Upper lobe of right lung (tissue), 1 donor: ENCODE results near the gene CDK14. TPM values are rescaled to one million over a fixed set of nuclear protein-coding genes. Genes with fewer than 3 reads are reported as not detected.
A peak's percentile ranks its signal among the peaks of the same experiment; 100 is the strongest.
"Not testable (repeated sequence)": the region's sequence is repeated elsewhere in the genome, so short reads cannot be mapped to it uniquely, and the experiment has no call there.

Experiments
- ATAC-seq: fragments of 200-7000 bp; cut with Tn5 transposase; one replicate; pipeline ENCODE4 v1.9.1; 2020; ENCODE audit warnings: mild to moderate bottlenecking, moderate library complexity
- DNase-seq: peaks from one replicate; pipeline ENCODE4 v3.0.0-alpha.2; 2020
- H3K27ac ChIP-seq: fragments of 200-600 bp; one replicate; pipeline ENCODE4 v1.8.0; 2022
- H3K27me3 ChIP-seq: fragments of 200-600 bp; one replicate; pipeline ENCODE4 v1.8.0; 2022; ENCODE audit warnings: mild to moderate bottlenecking
- H3K36me3 ChIP-seq: fragments of 200-600 bp; one replicate; pipeline ENCODE4 v1.8.0; 2022
- H3K4me1 ChIP-seq: fragments of 200-600 bp; one replicate; pipeline ENCODE4 v1.8.0; 2022
- H3K4me3 ChIP-seq: fragments of 200-600 bp; one replicate; pipeline ENCODE4 v1.8.0; 2022; ENCODE audit warnings: mild to moderate bottlenecking
- H3K9me3 ChIP-seq: fragments of 200-600 bp; one replicate; pipeline ENCODE4 v1.8.0; 2022
- intact Hi-C: fragments of 100-400 bp; cut with DNase I; formaldehyde crosslinking; loops from one replicate; pipeline ENCODE4 v1.11.0; 2022
- total RNA-seq: library from RNA; stranded (reverse); fragmentation: NEBNext Ultra II Directional; extraction: Animal tissue kit (Norgen Biotek cat#: 25700); gene quantifications from one replicate; pipeline ENCODE4 v1.2.1, GENCODE V29; 2021
- TF ChIP-seq, protein P1 (sequence below): fragments of 200-600 bp; IDR thresholded peaks from one replicate; pipeline ENCODE4 v1.8.0; 2022; ENCODE audit warnings: antibody characterized with exemption
- donor health status: DM: no; HTN: yes; CAD: no; lungs with severe emphysema.

The CDK14 gene
- total RNA-seq, 1 donor from 2014 or later = 47.2 TPM

GRCh38 chr7:90629297-90629918 lies 33.3 kb downstream of the CDK14 start:
- intact Hi-C loops = loop anchor here (5.0 kb wide), 1 partner anchor 172 kb away; no protein-coding TSS in a partner anchor
- DNase-seq = no peak
- no peaks in the 10 kb centered on the region for H3K27me3 ChIP-seq
- H3K4me3 ChIP-seq = no peak overlapping the region
- H3K36me3 ChIP-seq = no peaks in the 10 kb centered on the region
- H3K27ac ChIP-seq = no peak overlapping the region
- peaks cover 9% of the 10 kb centered on the region for H3K4me1 ChIP-seq
- no peaks in the 10 kb centered on the region for H3K9me3 ChIP-seq
- TF ChIP-seq, protein P1, sequence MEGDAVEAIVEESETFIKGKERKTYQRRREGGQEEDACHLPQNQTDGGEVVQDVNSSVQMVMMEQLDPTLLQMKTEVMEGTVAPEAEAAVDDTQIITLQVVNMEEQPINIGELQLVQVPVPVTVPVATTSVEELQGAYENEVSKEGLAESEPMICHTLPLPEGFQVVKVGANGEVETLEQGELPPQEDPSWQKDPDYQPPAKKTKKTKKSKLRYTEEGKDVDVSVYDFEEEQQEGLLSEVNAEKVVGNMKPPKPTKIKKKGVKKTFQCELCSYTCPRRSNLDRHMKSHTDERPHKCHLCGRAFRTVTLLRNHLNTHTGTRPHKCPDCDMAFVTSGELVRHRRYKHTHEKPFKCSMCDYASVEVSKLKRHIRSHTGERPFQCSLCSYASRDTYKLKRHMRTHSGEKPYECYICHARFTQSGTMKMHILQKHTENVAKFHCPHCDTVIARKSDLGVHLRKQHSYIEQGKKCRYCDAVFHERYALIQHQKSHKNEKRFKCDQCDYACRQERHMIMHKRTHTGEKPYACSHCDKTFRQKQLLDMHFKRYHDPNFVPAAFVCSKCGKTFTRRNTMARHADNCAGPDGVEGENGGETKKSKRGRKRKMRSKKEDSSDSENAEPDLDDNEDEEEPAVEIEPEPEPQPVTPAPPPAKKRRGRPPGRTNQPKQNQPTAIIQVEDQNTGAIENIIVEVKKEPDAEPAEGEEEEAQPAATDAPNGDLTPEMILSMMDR = peak; percentile 71
- peak; percentile 92 for ATAC-seq

GRCh38 chr7:90631502-90631901 lies 35.4 kb downstream of the CDK14 start:
- Histone ChIP-seq H3K36me3 (no peaks in the 10 kb centered on the region), H3K27me3 (no peaks in the 10 kb centered on the region), H3K4me1 (no peaks in the 10 kb centered on the region), H3K27ac (no peak overlapping the region), H3K9me3 (no peaks in the 10 kb centered on the region), H3K4me3 (no peak overlapping the region)
- no peak for DNase-seq
- TF ChIP-seq, protein P1 = no peak
- no peak for ATAC-seq
- intact Hi-C loops = no loop called here

GRCh38 chr7:90639683-90640082 lies 43.6 kb downstream of the CDK14 start:
- H3K4me1 ChIP-seq, DNase-seq, H3K4me3 ChIP-seq, H3K27me3 ChIP-seq, H3K36me3 ChIP-seq, intact Hi-C loops, H3K9me3 ChIP-seq, ATAC-seq, H3K27ac ChIP-seq: not testable (repeated sequence)

- Histone ChIP-seq H3K4me1 (no peaks in the 10 kb centered on the region), H3K36me3 (no peaks in the 10 kb centered on the region), H3K27me3 (no peaks in the 10 kb centered on the region), H3K27ac (no peak overlapping the region), H3K9me3 (no peaks in the 10 kb centered on the region), H3K4me3 (no peak overlapping the region)
- TF ChIP-seq, protein P1 = no peak
- intact Hi-C loops = no loop called here
- DNase-seq = no peak
- no peak for ATAC-seq
Observed at GRCh38 chr7:90642978-90643377, 46.9 kb downstream of the CDK14 start.

- H3K27ac ChIP-seq = no peak overlapping the region
- H3K36me3 ChIP-seq = no peaks in the 10 kb centered on the region
- no peaks in the 10 kb centered on the region for H3K4me1 ChIP-seq
Observed at GRCh38 chr7:90645784-90646183, 49.7 kb downstream of the CDK14 start.

GRCh38 chr7:90648107-90648506 lies 52.0 kb downstream of the CDK14 start:
- Histone ChIP-seq H3K4me1 (no peaks in the 10 kb centered on the region), H3K9me3 (no peaks in the 10 kb centered on the region), H3K27ac (no peak overlapping the region), H3K27me3 (no peaks in the 10 kb centered on the region), H3K4me3 (no peak overlapping the region), H3K36me3 (no peaks in the 10 kb centered on the region)
- DNase-seq (no peak), ATAC-seq (no peak)
- intact Hi-C loops = no loop called here
- TF ChIP-seq, protein P1 = no peak

More at GRCh38 chr7:90645784-90646183, 49.7 kb downstream of the CDK14 start:
- no peak for DNase-seq
- Histone ChIP-seq H3K9me3 (no peaks in the 10 kb centered on the region), H3K4me3 (no peak overlapping the region), H3K27me3 (no peaks in the 10 kb centered on the region)
- intact Hi-C loops = no loop called here
- TF ChIP-seq, protein P1 = no peak
- no peak for ATAC-seq
